Gastroesophageal sphincter (tissue), 4 donors: ENCODE data around the gene C1QTNF9. TPM values are rescaled to one million over a fixed set of nuclear protein-coding genes. Genes with fewer than 3 reads are reported as not detected.

Source experiments
- ATAC-seq: fragments of 150-250 bp; one replicate; pipeline ENCODE4 v1.9.1; 2016; ENCODE audit warnings: mild to moderate bottlenecking, moderate library complexity
- H3K27ac ChIP-seq, 4 donors: fragments of 200-600 bp; sonication (generic) in 3 of 4; 1 replicate in 3 of 4; 2 replicates in 1 of 4; pipeline ENCODE4 v1.5.1; 2016 to 2019
- H3K27me3 ChIP-seq: fragments of 200-600 bp; sonication (generic); one replicate; pipeline ENCODE4 v1.5.1; 2019
- H3K36me3 ChIP-seq, 2 donors: fragments of 200-600 bp; sonication (generic); one replicate each; pipeline ENCODE4 v1.5.1; 2019; ENCODE audit warnings: control low read depth in 1 of 2
- H3K4me1 ChIP-seq, 3 donors: fragments of 200-600 bp; sonication (generic); 1 replicate in 2 of 3; 2 replicates in 1 of 3; pipeline ENCODE4 v1.5.1; 2016 to 2019; ENCODE audit warnings: control low read depth in 2 of 3
- H3K4me3 ChIP-seq, 2 donors: fragments of 200-600 bp; sonication (generic); one replicate each; pipeline ENCODE4 v1.5.1; 2019; ENCODE audit warnings: mild to moderate bottlenecking in 1 of 2, moderate library complexity in 1 of 2
- H3K9me3 ChIP-seq, 3 donors: fragments of 200-600 bp; sonication (generic); one replicate each; pipeline ENCODE4 v1.5.1; 2017 to 2019; ENCODE audit warnings: control low read depth in 2 of 3
- EP300 ChIP-seq: sonication (generic); formaldehyde crosslinking; IDR thresholded peaks from one replicate; pipeline ENCODE4 v1.6.1; 2017; ENCODE audit warnings: antibody characterized with exemption, mild to moderate bottlenecking
- POLR2A ChIP-seq, 2 donors: fragments of 450-650 bp; IDR thresholded peaks; one replicate each; pipeline ENCODE4 v1.6.1; 2017; ENCODE audit warnings: antibody characterized with exemption in 2 of 2, mild to moderate bottlenecking in 2 of 2, moderate library complexity in 1 of 2
- POLR2AphosphoS5 ChIP-seq: sonication (generic); formaldehyde crosslinking; IDR thresholded peaks from one replicate; pipeline ENCODE4 v1.6.1; 2017; ENCODE audit warnings: antibody characterized with exemption
- WGBS, 2 donors: methylation state at CpG; one replicate each; pipeline ENCODE4 v1.1.5; 2018; ENCODE audit warnings: low coverage in 1 of 2; 5-methylcytosine and 5-hydroxymethylcytosine counted together
- total RNA-seq, 4 donors: library from RNA; depleted of rRNA; stranded (reverse); fragments of >200 nt; gene quantifications; one replicate each; pipeline ENCODE4 v1.1.0, GENCODE V29; 2016
- TF ChIP-seq, protein P1 (sequence below), 4 experiments: fragments of 200-600 bp in 2 of 4; fragments of 450-650 bp in 2 of 4; sonication (generic) in 1 of 4; IDR thresholded peaks; one replicate each; pipeline ENCODE4 v1.5.1; 2017 to 2019; ENCODE audit warnings: antibody characterized with exemption in 4 of 4, mild to moderate bottlenecking in 2 of 4, moderate library complexity in 2 of 4

The C1QTNF9 gene
- total RNA-seq, 4 donors from 2014 or later, result 0.81 to 2.4 (median 1.1) TPM; not detected in 1

DNA sequence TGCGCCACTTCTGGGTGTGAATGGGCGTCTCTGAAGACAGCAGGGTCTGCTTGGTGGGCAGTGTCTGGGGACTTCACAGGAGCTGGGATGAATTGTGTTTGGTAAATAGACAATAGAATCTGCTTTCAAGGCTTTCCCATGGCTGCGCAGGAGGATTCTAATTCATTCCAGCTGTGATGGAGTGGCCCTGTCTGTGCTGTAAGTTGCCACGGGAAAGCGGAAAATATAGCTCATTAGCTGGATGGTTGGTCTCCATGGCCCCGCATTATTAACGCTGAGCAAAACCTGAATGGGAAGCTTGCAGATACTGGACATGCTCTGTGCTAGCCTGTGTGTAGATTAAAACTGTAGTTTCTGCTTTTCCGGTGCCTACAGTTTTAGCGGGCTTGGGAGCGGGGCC, 15.6 kb upstream of the C1QTNF9 start:
- WGBS, 2 donors, result 95 to 96% methylated on average over 4 to 5 of the region's 10 CpGs
- no peak for TF ChIP-seq POLR2AphosphoS5
- TF ChIP-seq, protein P1, sequence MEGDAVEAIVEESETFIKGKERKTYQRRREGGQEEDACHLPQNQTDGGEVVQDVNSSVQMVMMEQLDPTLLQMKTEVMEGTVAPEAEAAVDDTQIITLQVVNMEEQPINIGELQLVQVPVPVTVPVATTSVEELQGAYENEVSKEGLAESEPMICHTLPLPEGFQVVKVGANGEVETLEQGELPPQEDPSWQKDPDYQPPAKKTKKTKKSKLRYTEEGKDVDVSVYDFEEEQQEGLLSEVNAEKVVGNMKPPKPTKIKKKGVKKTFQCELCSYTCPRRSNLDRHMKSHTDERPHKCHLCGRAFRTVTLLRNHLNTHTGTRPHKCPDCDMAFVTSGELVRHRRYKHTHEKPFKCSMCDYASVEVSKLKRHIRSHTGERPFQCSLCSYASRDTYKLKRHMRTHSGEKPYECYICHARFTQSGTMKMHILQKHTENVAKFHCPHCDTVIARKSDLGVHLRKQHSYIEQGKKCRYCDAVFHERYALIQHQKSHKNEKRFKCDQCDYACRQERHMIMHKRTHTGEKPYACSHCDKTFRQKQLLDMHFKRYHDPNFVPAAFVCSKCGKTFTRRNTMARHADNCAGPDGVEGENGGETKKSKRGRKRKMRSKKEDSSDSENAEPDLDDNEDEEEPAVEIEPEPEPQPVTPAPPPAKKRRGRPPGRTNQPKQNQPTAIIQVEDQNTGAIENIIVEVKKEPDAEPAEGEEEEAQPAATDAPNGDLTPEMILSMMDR (IDR thresholded peaks at IDR 0.05), result no peak
- no peak for TF ChIP-seq POLR2A (IDR thresholded peaks at IDR 0.05)
- no peak for TF ChIP-seq EP300
- H3K27ac ChIP-seq, result no peak overlapping the region
- no peaks in the 10 kb centered on the region for H3K4me1 ChIP-seq
- peaks cover 0 to 85% of the 10 kb centered on the region in 2 donors for H3K36me3 ChIP-seq
- ATAC-seq, result no peak
- no peaks in the 10 kb centered on the region for H3K9me3 ChIP-seq
- H3K27me3 ChIP-seq, result no peaks in the 10 kb centered on the region
- H3K4me3 ChIP-seq, result no peak overlapping the region

- no peaks in the 10 kb centered on the region for H3K9me3 ChIP-seq
- H3K36me3 ChIP-seq, result peaks cover 0 to 96% of the 10 kb centered on the region in 2 donors
- H3K27me3 ChIP-seq, result no peaks in the 10 kb centered on the region
- H3K4me1 ChIP-seq, result peaks cover 0 to 2% (median 0%) of the 10 kb centered on the region in 3 donors
- TF ChIP-seq POLR2AphosphoS5 (no peak), POLR2A (IDR thresholded peaks at IDR 0.05) (no peak)
- WGBS, 2 donors, result 94 to 98% methylated on average over 8 to 9 of the region's 16 CpGs
- no peak overlapping the region for H3K27ac ChIP-seq
- no peak for ATAC-seq
- no peak overlapping the region for H3K4me3 ChIP-seq
These were observed 9.8 kb upstream of the C1QTNF9 start for GRCh38 chr13:24299488-24300114.

DNA sequence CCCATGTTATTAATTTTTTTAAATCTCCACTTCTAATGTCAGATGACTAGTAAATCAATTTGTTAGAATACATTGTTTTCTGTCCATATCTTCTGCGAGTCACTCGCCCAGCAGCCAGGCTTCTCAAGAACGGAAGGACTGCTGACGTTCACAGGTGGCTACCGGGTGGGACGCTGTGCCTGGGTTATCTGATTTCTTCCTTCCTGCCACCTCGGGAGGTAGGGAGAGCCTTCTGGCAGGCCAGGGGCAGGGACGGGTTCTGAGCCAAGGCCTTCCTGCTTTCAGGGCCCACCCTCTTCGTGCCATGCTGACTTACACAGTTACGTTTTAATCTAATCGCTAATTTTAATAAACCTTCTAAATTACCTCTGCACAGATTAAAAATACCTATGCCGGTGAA, 7.9 kb upstream of the C1QTNF9 start:
- H3K27ac ChIP-seq, result no peak overlapping the region
- H3K27me3 ChIP-seq, result no peaks in the 10 kb centered on the region
- 75 to 89% methylated on average over 12 of the region's 12 CpGs for WGBS, 2 donors
- peaks cover 0 to 4% (median 0%) of the 10 kb centered on the region in 3 donors for H3K4me1 ChIP-seq
- peaks cover 0 to 81% of the 10 kb centered on the region in 2 donors for H3K36me3 ChIP-seq
- H3K4me3 ChIP-seq, result no peak overlapping the region
- TF ChIP-seq POLR2A (IDR thresholded peaks at IDR 0.05) (no peak), POLR2AphosphoS5 (no peak), EP300 (no peak)
- TF ChIP-seq, protein P1 (IDR thresholded peaks at IDR 0.05), result no peak
- H3K9me3 ChIP-seq, result no peaks in the 10 kb centered on the region
- no peak for ATAC-seq

- ATAC-seq, result no peak
- 75 to 98% methylated on average over 4 to 5 of the region's 7 CpGs for WGBS, 2 donors
- Histone ChIP-seq H3K4me3 (no peak overlapping the region), H3K9me3 (no peaks in the 10 kb centered on the region), H3K4me1 (peaks cover 0 to 4% (median 0%) of the 10 kb centered on the region in 3 donors), H3K27me3 (no peaks in the 10 kb centered on the region), H3K36me3 (peaks cover 0 to 76% of the 10 kb centered on the region in 2 donors), H3K27ac (no peak overlapping the region)
- TF ChIP-seq EP300 (no peak), POLR2AphosphoS5 (no peak), POLR2A (IDR thresholded peaks at IDR 0.05) (no peak)
- TF ChIP-seq, protein P1 (IDR thresholded peaks at IDR 0.05), result no peak
These were observed 7.5 kb upstream of the C1QTNF9 start for GRCh38 chr13:24301911-24302310.

DNA sequence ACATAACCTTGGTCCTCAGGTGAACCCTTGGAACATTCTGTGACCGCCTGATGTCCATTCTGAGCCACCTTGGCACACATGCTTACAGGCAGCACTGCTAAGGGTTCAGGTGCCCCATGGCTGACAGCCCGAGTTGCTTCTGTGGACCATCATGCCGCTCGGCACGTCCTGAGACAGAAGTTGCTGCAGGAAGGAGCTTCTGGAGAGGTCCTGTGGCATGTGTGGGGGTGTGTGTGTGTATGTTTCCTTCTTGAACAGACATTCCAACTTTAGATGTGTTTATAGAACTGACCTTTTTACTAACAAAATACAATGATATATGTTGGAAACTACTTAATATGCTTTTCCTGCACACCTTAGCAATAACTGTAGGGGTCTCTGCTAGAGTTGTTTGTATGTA, 4.8 kb upstream of the C1QTNF9 start:
- Histone ChIP-seq H3K27me3 (no peaks in the 10 kb centered on the region), H3K27ac (no peak overlapping the region), H3K36me3 (peaks cover 0 to 49% of the 10 kb centered on the region in 2 donors), H3K4me3 (no peak overlapping the region), H3K4me1 (peaks cover 0 to 4% (median 0%) of the 10 kb centered on the region in 3 donors), H3K9me3 (no peaks in the 10 kb centered on the region)
- no peak for TF ChIP-seq EP300
- no peak for TF ChIP-seq POLR2A (IDR thresholded peaks at IDR 0.05)
- TF ChIP-seq POLR2AphosphoS5, result no peak
- TF ChIP-seq, protein P1 (IDR thresholded peaks at IDR 0.05), result no peak
- WGBS, 2 donors, result 100% methylated on average over 1 of the region's 5 CpGs; no CpG with 5 or more reads in 1 of the 2 donors
- ATAC-seq, result no peak
